ENCODE results near the gene TMEM134. TPM values are rescaled to one million over a fixed set of nuclear protein-coding genes. Genes with fewer than 3 reads are reported as not detected.
A peak's percentile ranks its signal among the peaks of the same experiment; 100 is the strongest.

The TMEM134 gene
- total and polyA plus RNA-seq, 8 donors = 45.1 to 93.4 (median 61.5) TPM

DNA sequence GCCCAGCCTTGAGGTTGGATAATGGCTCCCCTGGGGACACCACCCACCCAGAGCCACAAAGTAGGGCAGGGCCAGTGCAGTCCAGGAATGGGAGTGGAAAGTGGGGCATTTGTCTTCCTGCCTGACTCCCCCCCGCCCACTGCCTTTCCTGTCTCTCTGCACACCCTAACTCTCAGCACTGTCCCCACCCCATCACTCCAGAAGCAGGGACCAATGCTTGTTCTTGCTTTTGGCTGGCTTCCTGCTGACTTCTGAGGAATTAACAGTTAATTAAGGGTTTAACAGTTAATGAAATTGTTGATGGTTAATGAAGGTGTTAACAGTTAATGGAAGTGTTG, 31.4 kb upstream of the TMEM134 start:
- intact Hi-C loops (cut with DNase I) = loop anchor here in 1 of 3 donors (10.0 kb wide), 1 partner anchor 86 kb away; the partner anchor contains the start of gene CARNS1
- H3K9me3 ChIP-seq = no peaks in the 10 kb centered on the region
- H3K4me1 ChIP-seq = peaks cover 0 to 8% (median 0%) of the 10 kb centered on the region in 3 donors
- TF ChIP-seq, protein P1, sequence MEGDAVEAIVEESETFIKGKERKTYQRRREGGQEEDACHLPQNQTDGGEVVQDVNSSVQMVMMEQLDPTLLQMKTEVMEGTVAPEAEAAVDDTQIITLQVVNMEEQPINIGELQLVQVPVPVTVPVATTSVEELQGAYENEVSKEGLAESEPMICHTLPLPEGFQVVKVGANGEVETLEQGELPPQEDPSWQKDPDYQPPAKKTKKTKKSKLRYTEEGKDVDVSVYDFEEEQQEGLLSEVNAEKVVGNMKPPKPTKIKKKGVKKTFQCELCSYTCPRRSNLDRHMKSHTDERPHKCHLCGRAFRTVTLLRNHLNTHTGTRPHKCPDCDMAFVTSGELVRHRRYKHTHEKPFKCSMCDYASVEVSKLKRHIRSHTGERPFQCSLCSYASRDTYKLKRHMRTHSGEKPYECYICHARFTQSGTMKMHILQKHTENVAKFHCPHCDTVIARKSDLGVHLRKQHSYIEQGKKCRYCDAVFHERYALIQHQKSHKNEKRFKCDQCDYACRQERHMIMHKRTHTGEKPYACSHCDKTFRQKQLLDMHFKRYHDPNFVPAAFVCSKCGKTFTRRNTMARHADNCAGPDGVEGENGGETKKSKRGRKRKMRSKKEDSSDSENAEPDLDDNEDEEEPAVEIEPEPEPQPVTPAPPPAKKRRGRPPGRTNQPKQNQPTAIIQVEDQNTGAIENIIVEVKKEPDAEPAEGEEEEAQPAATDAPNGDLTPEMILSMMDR (IDR thresholded peaks at IDR 0.05) = no peak
- DNase-seq = no peak
- FAIRE-seq = no peak
- no peak for ATAC-seq
- H3K4me3 ChIP-seq = no peak overlapping the region
- 69 to 92% methylated on average over 1 of the region's 1 CpG for WGBS, 2 donors
- H3K27ac ChIP-seq = no peak overlapping the region
- no peaks in the 10 kb centered on the region for H3K27me3 ChIP-seq
- no peaks in the 10 kb centered on the region for H3K36me3 ChIP-seq

DNA sequence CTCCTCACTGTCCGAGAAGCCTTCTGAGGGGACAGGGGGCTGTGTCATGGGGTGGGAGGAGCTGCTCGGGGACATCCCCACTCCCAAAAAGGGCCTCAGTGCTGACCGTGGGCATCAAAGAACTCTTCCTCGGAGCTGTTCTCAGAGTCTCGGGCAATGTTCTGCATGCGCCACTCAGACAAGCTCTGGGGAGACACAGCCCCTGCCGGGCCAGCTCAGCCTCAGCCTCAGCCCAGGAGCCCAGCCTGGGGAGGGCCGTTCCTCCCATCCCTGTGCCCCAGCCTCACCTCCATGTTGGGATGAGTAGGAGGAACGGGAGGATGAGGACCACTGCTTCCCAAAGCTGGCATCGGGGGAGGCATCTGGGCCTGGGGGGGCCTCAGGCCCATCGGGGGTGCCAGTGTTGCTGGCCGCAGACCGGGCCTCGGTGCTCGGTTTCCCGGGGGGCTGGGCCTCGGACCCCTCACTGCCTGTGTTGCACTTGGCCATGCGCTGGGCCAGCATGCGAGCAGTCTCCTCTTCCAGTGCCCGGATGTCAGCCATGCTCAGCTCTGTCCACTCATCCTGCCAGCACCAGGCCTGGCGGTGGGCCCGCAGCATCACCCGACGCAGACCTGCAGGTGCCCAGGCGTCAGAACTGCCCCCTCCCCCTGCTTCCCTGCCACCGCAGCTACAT, 30.9 kb upstream of the TMEM134 start:
- H3K9me3 ChIP-seq = no peaks in the 10 kb centered on the region
- H3K4me3 ChIP-seq = no peak overlapping the region
- H3K27me3 ChIP-seq = no peaks in the 10 kb centered on the region
- FAIRE-seq (no peak), DNase-seq (peak in 2 of 6 donors; percentile 61 to 82), ATAC-seq (no peak)
- intact Hi-C loops (cut with DNase I) = loop anchor here in 1 of 3 donors (10.0 kb wide), 2 partner anchors 65 to 85 kb away; partner anchors contain the start of genes CARNS1 and PTPRCAP
- TF ChIP-seq, protein P1 (IDR thresholded peaks at IDR 0.05) = no peak
- H3K4me1 ChIP-seq = peaks cover 0 to 6% (median 0%) of the 10 kb centered on the region in 3 donors
- no peaks in the 10 kb centered on the region for H3K36me3 ChIP-seq
- H3K27ac ChIP-seq = no peak overlapping the region
- WGBS, 2 donors = 93 to 95% methylated on average over 26 of the region's 26 CpGs

DNA sequence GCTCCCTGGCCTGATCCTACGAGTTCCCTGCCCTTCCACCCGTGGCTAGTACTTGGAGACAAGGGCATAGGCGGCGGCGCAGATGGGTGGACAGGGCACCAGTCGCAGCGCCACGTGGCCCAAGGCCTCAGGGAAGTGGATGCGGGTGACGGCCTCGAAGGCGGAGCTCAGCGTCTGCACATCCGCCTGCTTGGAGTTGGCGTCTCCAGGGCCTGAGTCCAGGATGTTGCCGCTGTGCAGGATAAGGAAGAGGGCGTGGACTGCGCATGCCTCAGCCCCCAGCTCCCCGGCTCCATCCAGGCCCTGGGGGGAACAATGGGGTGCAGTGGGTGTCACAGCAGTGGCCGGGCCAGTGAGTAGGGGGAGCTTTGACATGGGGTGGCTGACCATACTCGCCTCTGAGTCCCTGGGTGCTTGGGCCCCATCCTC, 29.5 kb upstream of the TMEM134 start:
- H3K9me3 ChIP-seq = no peaks in the 10 kb centered on the region
- ATAC-seq (no peak), DNase-seq (peak in 1 of 6 donors; percentile 70), FAIRE-seq (no peak)
- 91 to 94% methylated on average over 20 to 21 of the region's 21 CpGs for WGBS, 2 donors
- no peaks in the 10 kb centered on the region for H3K36me3 ChIP-seq
- H3K27ac ChIP-seq = no peak overlapping the region
- intact Hi-C loops (cut with DNase I) = loop anchor here in 1 of 3 donors (10.0 kb wide), 1 partner anchor 64 kb away; the partner anchor contains the start of gene PTPRCAP
- peaks cover 0 to under 1% (median 0%) of the 10 kb centered on the region in 3 donors for H3K4me1 ChIP-seq
- H3K4me3 ChIP-seq = no peak overlapping the region
- TF ChIP-seq, protein P1 (IDR thresholded peaks at IDR 0.05) = no peak
- H3K27me3 ChIP-seq = no peaks in the 10 kb centered on the region

DNA sequence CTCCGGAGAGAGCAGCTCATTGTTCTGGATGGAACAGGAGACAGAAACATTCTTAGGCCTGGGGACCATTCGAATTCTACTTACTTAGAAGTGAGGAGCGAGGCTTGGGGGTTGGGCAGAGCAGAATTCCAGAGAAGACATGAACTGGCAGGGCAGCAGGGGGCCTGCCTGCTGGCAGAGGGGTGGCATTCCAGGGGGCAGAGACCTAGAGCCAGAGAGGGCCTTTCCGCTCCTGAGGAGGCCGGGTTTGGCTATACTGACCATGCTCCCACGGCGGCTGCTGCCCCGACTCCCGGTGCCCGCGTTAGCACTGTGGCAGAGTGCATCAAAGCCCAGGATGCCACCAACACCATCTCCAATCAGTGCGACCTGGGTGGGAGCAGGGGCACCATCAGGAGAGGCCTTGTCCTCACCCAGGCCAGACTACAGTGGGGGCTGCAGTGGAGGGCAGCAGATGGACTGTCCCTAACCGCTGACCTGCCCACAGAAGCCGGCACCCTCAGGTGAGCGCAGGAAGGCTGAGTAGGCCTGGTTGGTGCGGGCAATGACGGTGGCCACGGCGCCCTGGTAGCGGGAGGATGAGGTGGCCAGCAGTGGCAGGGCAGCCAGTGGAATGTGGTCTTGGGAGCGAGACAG, 28.7 kb upstream of the TMEM134 start:
- no peak for ATAC-seq
- peak in 1 of 6 donors; percentile 68 for DNase-seq
- Histone ChIP-seq H3K27ac (no peak overlapping the region), H3K4me3 (no peak overlapping the region), H3K9me3 (no peaks in the 10 kb centered on the region), H3K36me3 (no peaks in the 10 kb centered on the region), H3K4me1 (no peaks in the 10 kb centered on the region), H3K27me3 (no peaks in the 10 kb centered on the region)
- FAIRE-seq = no peak
- TF ChIP-seq, protein P1 (IDR thresholded peaks at IDR 0.05) = no peak
- 95 to 96% methylated on average over 20 to 21 of the region's 21 CpGs for WGBS, 2 donors
- intact Hi-C loops (cut with DNase I) = loop anchor here in 1 of 3 donors (10.0 kb wide), 1 partner anchor 63 kb away; the partner anchor contains the start of gene PTPRCAP

All from pancreas (tissue), 10 donors.